ENCODE results near the gene S100A3. TPM values are rescaled to one million over a fixed set of nuclear protein-coding genes. Genes with fewer than 3 reads are reported as not detected.
"Not testable (repeated sequence)": the region's sequence is repeated elsewhere in the genome, so short reads cannot be mapped to it uniquely, and the experiment has no call there.

S100A3 gene
- total RNA-seq, 8 experiments from 2014 or later, result 0.36 to 4.1 (median 1.00) TPM; not detected in 3

- ATAC-seq (replicated peaks in 6 of 8), result no peak
- peaks cover 7 to 19% of the 10 kb centered on the region in 2 donors for H3K4me1 ChIP-seq (replicated peaks in 1 of 2)
- H3K27ac ChIP-seq, result no peak overlapping the region
- in situ Hi-C loops (cut with MboI; ENCODE audit: low pct_unique_long_range_greater_than_20kb in 2 of 9, low sequenced_read_pairs in 9 of 9, unreplicated experiment in 9 of 9), result no loop called here
- 0 to 100% (median 93%) methylated on average over 1 to 6 of the region's 7 CpGs; no CpG with 5 or more reads in 2 of the 10 experiments for WGBS, 10 experiments
- H3K4me3 ChIP-seq, result no peak overlapping the region
These were observed 14.7 kb downstream of the S100A3 start for GRCh38 chr1:153534226-153534924.

DNA sequence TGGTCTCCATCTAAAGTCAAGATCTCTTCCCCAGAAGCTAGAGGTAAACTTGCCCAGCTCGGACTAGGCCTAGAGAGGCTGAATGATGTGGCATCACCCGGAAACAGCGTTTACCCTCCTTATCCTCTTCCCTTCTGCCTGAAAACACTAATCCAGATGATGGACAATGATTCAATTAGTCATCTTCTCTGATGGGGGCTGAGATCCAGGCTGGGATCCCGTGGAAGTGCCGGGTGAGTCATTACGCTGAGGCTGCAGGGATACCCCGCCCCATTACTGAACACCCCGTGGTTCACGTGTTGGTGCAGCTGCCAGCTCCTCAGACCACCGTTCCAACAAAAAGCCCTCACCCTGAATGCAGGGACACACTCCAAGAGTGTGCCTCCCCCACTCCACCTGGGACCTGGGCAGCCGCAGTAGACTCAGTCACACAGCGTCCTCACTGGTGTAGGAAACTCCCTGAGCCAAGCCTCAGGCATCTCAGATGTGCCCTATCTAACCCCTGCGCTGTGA, 15.3 kb downstream of the S100A3 start:
- peak; percentile 2 to 85 (median 78) for ATAC-seq (replicated peaks in 6 of 8)
- in situ Hi-C loops (cut with MboI; ENCODE audit: low pct_unique_long_range_greater_than_20kb in 2 of 9, low sequenced_read_pairs in 9 of 9, unreplicated experiment in 9 of 9), result no loop called here
- 0 to 79% (median 65%) methylated on average over 1 to 13 of the region's 13 CpGs; no CpG with 5 or more reads in 3 of the 10 experiments for WGBS, 10 experiments
- Histone ChIP-seq H3K27ac (no peak overlapping the region), H3K4me1 (replicated peaks in 1 of 2) (peaks cover 7 to 19% of the 10 kb centered on the region in 2 donors), H3K4me3 (no peak overlapping the region)

- Histone ChIP-seq H3K4me1 (replicated peaks in 1 of 2) (peaks cover 7 to 13% of the 10 kb centered on the region in 2 donors), H3K27ac (no peak overlapping the region), H3K4me3 (no peak overlapping the region)
- in situ Hi-C loops (cut with MboI; ENCODE audit: low pct_unique_long_range_greater_than_20kb in 2 of 9, low sequenced_read_pairs in 9 of 9, unreplicated experiment in 9 of 9), result no loop called here
- ATAC-seq (replicated peaks in 6 of 8), result peak; percentile 14 to 79 (median 70)
- 0 to 50% (median 40%) methylated on average over 1 to 19 of the region's 34 CpGs; no CpG with 5 or more reads in 2 of the 10 experiments for WGBS, 10 experiments
These were observed 16.1 kb downstream of the S100A3 start for GRCh38 chr1:153532769-153533599.

- 50 to 100% (median 69%) methylated on average over 1 to 2 of the region's 2 CpGs; no CpG with 5 or more reads in 4 of the 10 experiments for WGBS, 10 experiments
- Histone ChIP-seq H3K4me3 (no peak overlapping the region), H3K27ac (no peak overlapping the region), H3K4me1 (replicated peaks in 1 of 2) (peaks cover 7 to 11% of the 10 kb centered on the region in 2 donors)
- in situ Hi-C loops (cut with MboI; ENCODE audit: low pct_unique_long_range_greater_than_20kb in 2 of 9, low sequenced_read_pairs in 9 of 9, unreplicated experiment in 9 of 9), result no loop called here
- ATAC-seq (replicated peaks in 6 of 8), result no peak
These were observed 16.9 kb downstream of the S100A3 start for GRCh38 chr1:153532181-153532580.

GRCh38 chr1:153531638-153532037, 17.4 kb downstream of the S100A3 start:
- in situ Hi-C loops (cut with MboI; ENCODE audit: low pct_unique_long_range_greater_than_20kb in 2 of 9, low sequenced_read_pairs in 9 of 9, unreplicated experiment in 9 of 9), result no loop called here
- H3K27ac ChIP-seq, result no peak overlapping the region
- no peak overlapping the region for H3K4me3 ChIP-seq
- WGBS, 10 experiments, result 83 to 100% (median 91%) methylated on average over 1 to 3 of the region's 3 CpGs; no CpG with 5 or more reads in 3 of the 10 experiments
- peaks cover 7 to 11% of the 10 kb centered on the region in 2 donors for H3K4me1 ChIP-seq (replicated peaks in 1 of 2)
- no peak for ATAC-seq (replicated peaks in 6 of 8)

GRCh38 chr1:153527683-153528040, 21.4 kb downstream of the S100A3 start:
- Histone ChIP-seq H3K4me3 (no peak overlapping the region), H3K4me1 (replicated peaks in 1 of 2) (peaks cover 8 to 9% of the 10 kb centered on the region in 2 donors), H3K27ac (no peak overlapping the region)
- 61 to 100% (median 93%) methylated on average over 1 to 5 of the region's 5 CpGs; no CpG with 5 or more reads in 3 of the 10 experiments for WGBS, 10 experiments
- in situ Hi-C loops (cut with MboI; ENCODE audit: low pct_unique_long_range_greater_than_20kb in 2 of 9, low sequenced_read_pairs in 9 of 9, unreplicated experiment in 9 of 9), result no loop called here
- ATAC-seq (replicated peaks in 6 of 8), result no peak

DNA sequence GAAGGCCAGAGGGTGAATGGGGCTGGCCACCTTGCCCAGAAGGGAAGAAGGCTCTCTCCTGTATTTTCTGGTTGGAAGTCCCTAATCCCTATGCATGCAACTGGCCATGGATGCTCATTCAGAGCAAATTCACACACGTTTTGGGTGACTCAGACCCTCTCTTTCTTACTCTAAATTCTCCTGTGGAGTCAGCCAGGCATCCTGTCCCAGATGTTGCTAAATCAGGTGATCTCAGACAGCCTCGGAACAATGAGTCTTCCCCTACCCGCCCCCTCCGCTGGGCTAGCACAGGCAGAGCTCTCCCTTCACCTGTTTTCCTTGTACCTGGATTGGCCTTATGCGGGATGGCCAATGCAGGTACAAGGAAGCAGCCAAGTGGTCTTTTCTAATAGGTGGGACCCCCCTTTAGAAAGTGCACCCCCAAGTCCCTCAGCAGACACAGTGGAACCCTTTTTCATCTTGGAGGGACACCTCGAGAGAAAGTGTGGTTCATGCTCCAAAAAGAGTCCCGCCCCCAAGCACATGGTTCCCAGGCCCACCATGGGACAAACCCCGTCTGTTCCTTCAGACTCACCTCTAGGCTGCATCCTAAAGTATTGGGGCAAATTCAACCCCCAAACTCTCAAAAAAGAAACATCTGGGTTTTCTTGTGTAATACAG, 21.9 kb downstream of the S100A3 start:
- Histone ChIP-seq H3K27ac (no peak overlapping the region), H3K4me3 (no peak overlapping the region), H3K4me1 (replicated peaks in 1 of 2) (peaks cover 8 to 9% of the 10 kb centered on the region in 2 donors)
- WGBS, 10 experiments, result 47 to 100% (median 80%) methylated on average over 1 to 8 of the region's 8 CpGs; no CpG with 5 or more reads in 4 of the 10 experiments
- peak in 1 of 8 experiments; percentile 9 for ATAC-seq (replicated peaks in 6 of 8)
- in situ Hi-C loops (cut with MboI; ENCODE audit: low pct_unique_long_range_greater_than_20kb in 2 of 9, low sequenced_read_pairs in 9 of 9, unreplicated experiment in 9 of 9), result no loop called here

GRCh38 chr1:153526132-153526543, 22.9 kb downstream of the S100A3 start:
- peaks cover 8 to 9% of the 10 kb centered on the region in 2 donors for H3K4me1 ChIP-seq (replicated peaks in 1 of 2)
- ATAC-seq (replicated peaks in 6 of 8), result peak in 7 of 8 experiments; percentile 17 to 54 (median 27)
- no peak overlapping the region for H3K27ac ChIP-seq
- in situ Hi-C loops (cut with MboI; ENCODE audit: low pct_unique_long_range_greater_than_20kb in 2 of 9, low sequenced_read_pairs in 9 of 9, unreplicated experiment in 9 of 9), result no loop called here
- no peak overlapping the region for H3K4me3 ChIP-seq
- 37 to 83% (median 68%) methylated on average over 1 to 8 of the region's 8 CpGs; no CpG with 5 or more reads in 1 of the 10 experiments for WGBS, 10 experiments

GRCh38 chr1:153525088-153525728, 23.9 kb downstream of the S100A3 start:
- WGBS, 10 experiments, result 29 to 100% (median 49%) methylated on average over 1 to 3 of the region's 3 CpGs
- no peak overlapping the region for H3K4me3 ChIP-seq
- peak in 5 of 8 experiments; percentile 18 to 53 (median 35) for ATAC-seq (replicated peaks in 6 of 8)
- H3K27ac ChIP-seq, result no peak overlapping the region
- peaks cover 8 to 9% of the 10 kb centered on the region in 2 donors for H3K4me1 ChIP-seq (replicated peaks in 1 of 2)
- in situ Hi-C loops (cut with MboI; ENCODE audit: low pct_unique_long_range_greater_than_20kb in 2 of 9, low sequenced_read_pairs in 9 of 9, unreplicated experiment in 9 of 9), result no loop called here

DNA sequence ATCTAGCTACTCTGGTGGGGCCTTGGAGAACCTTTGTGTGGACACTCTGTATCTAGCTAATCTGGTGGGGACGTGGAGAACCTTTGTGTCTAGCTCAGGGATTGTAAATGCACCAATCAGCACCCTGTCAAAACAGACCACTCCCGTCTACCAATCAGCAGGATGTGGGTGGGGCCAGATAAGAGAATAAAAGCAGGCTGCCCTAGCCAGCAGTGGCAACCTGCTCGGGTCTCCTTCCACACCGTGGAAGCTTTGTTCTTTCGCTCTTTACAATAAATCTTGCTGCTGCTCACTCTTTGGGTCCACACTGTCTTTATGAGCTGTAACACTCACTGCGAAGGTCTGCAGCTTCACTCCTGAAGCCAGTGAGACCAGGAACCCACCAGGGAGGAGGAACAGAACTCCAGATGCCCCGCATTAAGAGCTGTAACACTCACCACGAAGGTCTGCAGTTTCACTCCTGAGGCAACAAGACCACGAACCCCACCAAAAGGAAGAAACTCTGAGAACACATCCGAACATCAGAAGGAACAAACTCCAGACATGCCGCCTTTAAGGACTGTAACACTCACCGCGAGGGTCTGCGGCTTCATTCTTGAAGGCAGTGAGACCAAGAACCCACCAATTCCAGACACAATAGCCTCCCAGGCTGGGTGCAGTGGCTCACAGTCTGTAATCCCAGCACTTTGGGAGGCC, 26.6 kb downstream of the S100A3 start:
- H3K27ac ChIP-seq; H3K4me3 ChIP-seq; ATAC-seq (replicated peaks in 6 of 8); H3K4me1 ChIP-seq (replicated peaks in 1 of 2): not testable (repeated sequence)
- in situ Hi-C loops (cut with MboI; ENCODE audit: low pct_unique_long_range_greater_than_20kb in 2 of 9, low sequenced_read_pairs in 9 of 9, unreplicated experiment in 9 of 9), result loop anchor here in 6 of 9 experiments (25.0 kb wide), 4 partner anchors 115 to 465 kb away; partner anchors contain the start of genes JTB (in 5 of the 6), RAB13 (in 5 of the 6), RPS27 (in 5 of the 6) and CHTOP (in 3 of the 6)
- WGBS, 10 experiments, result 60 to 95% (median 85%) methylated on average over 1 to 11 of the region's 14 CpGs; no CpG with 5 or more reads in 2 of the 10 experiments

GRCh38 chr1:153521808-153522207, 27.2 kb downstream of the S100A3 start:
- H3K4me3 ChIP-seq; H3K4me1 ChIP-seq (replicated peaks in 1 of 2); ATAC-seq (replicated peaks in 6 of 8); H3K27ac ChIP-seq: not testable (repeated sequence)
- WGBS, 10 experiments, result 86 to 100% (median 97%) methylated on average over 1 to 18 of the region's 37 CpGs; no CpG with 5 or more reads in 6 of the 10 experiments
- in situ Hi-C loops (cut with MboI; ENCODE audit: low pct_unique_long_range_greater_than_20kb in 2 of 9, low sequenced_read_pairs in 9 of 9, unreplicated experiment in 9 of 9), result loop anchor here in 6 of 9 experiments (25.0 kb wide), 4 partner anchors 115 to 465 kb away; partner anchors contain the start of genes JTB (in 5 of the 6), RAB13 (in 5 of the 6), RPS27 (in 5 of the 6) and CHTOP (in 3 of the 6)
